HEK293 (cell line): ENCODE results near the gene THYN1.

ENCODE experiments used
- CTCF ChIA-PET: fragments of 350-600 bp; formaldehyde crosslinking; extraction: SDS; loops from one replicate; lab custom pipeline; 2021; ENCODE audit warnings: antibody characterized with exemption; lab: Yijun Ruan, JAX
- POLR2A ChIA-PET: fragments of 300-600 bp; formaldehyde crosslinking; extraction: SDS; loops from one replicate; lab custom pipeline; 2020; ENCODE audit warnings: antibody characterized with exemption, inconsistent platforms; lab: Yijun Ruan, JAX
- H3K27ac ChIP-seq: fragments of 200-500 bp; sonication (Bioruptor generic); 2 replicates; pipeline ENCODE4 v1.5.1; 2014; ENCODE audit warnings: low read depth, low read length, control low read depth, inconsistent platforms; ENCODE audit errors: extremely low read depth
- H3K36me3 ChIP-seq, 2 experiments: fragments of 200-500 bp in 1 of 2; sonication (Bioruptor generic) in 1 of 2; 1 replicate in 1 of 2; 2 replicates in 1 of 2; pipeline ENCODE4 v1.5.1; 2014 to 2017; ENCODE audit warnings: inconsistent platforms in 2 of 2, low read length in 2 of 2; ENCODE audit not compliant: control insufficient read depth in 2 of 2, insufficient read depth in 1 of 2
- H3K4me1 ChIP-seq: fragments of 200-500 bp; sonication (Bioruptor generic); 2 replicates; pipeline ENCODE4 v1.5.1; 2014; ENCODE audit warnings: mild to moderate bottlenecking, low read length, inconsistent platforms; ENCODE audit not compliant: control insufficient read depth, insufficient read depth
- H3K4me3 ChIP-seq: 2 replicates; pipeline ENCODE4 v1.5.1; 2011; ENCODE audit warnings: low read depth, mild to moderate bottlenecking, control low read depth, low read length, moderate library complexity
- H3K9me3 ChIP-seq: fragments of 200-500 bp; sonication (Bioruptor generic); 2 replicates; pipeline ENCODE4 v1.5.1; 2014; ENCODE audit warnings: low read depth, low read length, inconsistent platforms; ENCODE audit not compliant: control insufficient read depth, insufficient read depth
- ATF2 ChIP-seq: fragments of 450-650 bp; formaldehyde crosslinking; IDR thresholded peaks from 2 replicates; pipeline ENCODE4 v1.5.1; 2016; ENCODE audit warnings: missing biosample characterization, missing genetic modification characterization, low read depth
- GLIS2 ChIP-seq: fragments of 450-650 bp; formaldehyde crosslinking; IDR thresholded peaks from 2 replicates; pipeline ENCODE4 v1.5.1; 2016; ENCODE audit warnings: missing biosample characterization, missing genetic modification characterization
- OVOL3 ChIP-seq: fragments of 450-650 bp; formaldehyde crosslinking; IDR thresholded peaks from 2 replicates; pipeline ENCODE4 v1.5.1; 2016; ENCODE audit warnings: missing biosample characterization, missing genetic modification characterization
- RBAK ChIP-seq: fragments of 450-650 bp; formaldehyde crosslinking; IDR thresholded peaks from 2 replicates; pipeline ENCODE4 v1.5.1; 2016; ENCODE audit warnings: missing biosample characterization, missing genetic modification characterization
- ZNF121 ChIP-seq: fragments of 450-650 bp; formaldehyde crosslinking; IDR thresholded peaks from 2 replicates; pipeline ENCODE4 v1.5.1; 2016; ENCODE audit warnings: missing biosample characterization, missing genetic modification characterization
- ZNF138 ChIP-seq: fragments of 450-650 bp; formaldehyde crosslinking; IDR thresholded peaks from 2 replicates; pipeline ENCODE4 v1.5.1; 2016; ENCODE audit warnings: missing biosample characterization, missing genetic modification characterization, borderline replicate concordance
- ZNF155 ChIP-seq: fragments of 450-650 bp; formaldehyde crosslinking; IDR thresholded peaks from 2 replicates; pipeline ENCODE4 v1.5.1; 2016; ENCODE audit warnings: missing biosample characterization, missing genetic modification characterization
- ZNF157 ChIP-seq: fragments of 450-650 bp; formaldehyde crosslinking; IDR thresholded peaks from 2 replicates; pipeline ENCODE4 v1.5.1; 2016; ENCODE audit warnings: missing biosample characterization, missing genetic modification characterization
- ZNF266 ChIP-seq: fragments of 450-650 bp; formaldehyde crosslinking; IDR thresholded peaks from 2 replicates; pipeline ENCODE4 v1.5.1; 2016; ENCODE audit warnings: missing biosample characterization, missing genetic modification characterization, low read depth
- ZNF394 ChIP-seq: fragments of 450-650 bp; formaldehyde crosslinking; IDR thresholded peaks from 2 replicates; pipeline ENCODE4 v1.5.1; 2016; ENCODE audit warnings: missing biosample characterization, missing genetic modification characterization, mild to moderate bottlenecking, moderate library complexity, borderline replicate concordance
- ZNF423 ChIP-seq: fragments of 450-650 bp; formaldehyde crosslinking; IDR thresholded peaks from 2 replicates; pipeline ENCODE4 v1.5.1; 2016; ENCODE audit warnings: missing biosample characterization, missing genetic modification characterization
- ZNF488 ChIP-seq: fragments of 450-650 bp; formaldehyde crosslinking; IDR thresholded peaks from 2 replicates; pipeline ENCODE4 v1.5.1; 2016; ENCODE audit warnings: missing biosample characterization, missing genetic modification characterization
- ZNF501 ChIP-seq: fragments of 450-650 bp; formaldehyde crosslinking; IDR thresholded peaks from 2 replicates; pipeline ENCODE4 v1.5.1; 2016; ENCODE audit warnings: missing biosample characterization, missing genetic modification characterization
- ZNF544 ChIP-seq: fragments of 450-650 bp; formaldehyde crosslinking; IDR thresholded peaks from 2 replicates; pipeline ENCODE4 v1.5.0; 2017; ENCODE audit warnings: missing biosample characterization, missing genetic modification characterization
- ZNF560 ChIP-seq: fragments of 450-650 bp; formaldehyde crosslinking; IDR thresholded peaks from 2 replicates; pipeline ENCODE4 v1.5.1; 2017; ENCODE audit warnings: missing biosample characterization, missing genetic modification characterization, borderline replicate concordance
- ZNF561 ChIP-seq: fragments of 450-650 bp; IDR thresholded peaks from 2 replicates; pipeline ENCODE4 v1.5.1; 2018; ENCODE audit warnings: missing biosample characterization, missing genetic modification characterization, borderline replicate concordance
- ZNF596 ChIP-seq: fragments of 450-650 bp; IDR thresholded peaks from 2 replicates; pipeline ENCODE4 v1.5.0; 2018; ENCODE audit warnings: missing biosample characterization, mild to moderate bottlenecking, missing genetic modification characterization, moderate library complexity
- ZNF654 ChIP-seq: fragments of 450-650 bp; formaldehyde crosslinking; IDR thresholded peaks from 2 replicates; pipeline ENCODE4 v1.5.1; 2016; ENCODE audit warnings: low read depth, missing biosample characterization, missing genetic modification characterization
- ZNF658 ChIP-seq: fragments of 450-650 bp; formaldehyde crosslinking; IDR thresholded peaks from 2 replicates; pipeline ENCODE4; 2016; ENCODE audit warnings: missing biosample characterization, missing genetic modification characterization
- ZNF677 ChIP-seq: fragments of 450-650 bp; IDR thresholded peaks from 2 replicates; pipeline ENCODE4 v1.5.0; 2018; ENCODE audit warnings: missing biosample characterization, mild to moderate bottlenecking, missing genetic modification characterization, moderate library complexity
- ZNF791 ChIP-seq: fragments of 450-650 bp; formaldehyde crosslinking; IDR thresholded peaks from 2 replicates; pipeline ENCODE4 v1.5.1; 2016; ENCODE audit warnings: missing biosample characterization, missing genetic modification characterization
- ZNF843 ChIP-seq: fragments of 450-650 bp; formaldehyde crosslinking; IDR thresholded peaks from 2 replicates; pipeline ENCODE4 v1.5.1; 2016; ENCODE audit warnings: missing biosample characterization, missing genetic modification characterization
- TF ChIP-seq, protein P1 (sequence below): fragments of 450-650 bp; formaldehyde crosslinking; IDR thresholded peaks from 2 replicates; pipeline ENCODE4 v1.5.1; 2016; ENCODE audit warnings: missing biosample characterization, missing genetic modification characterization

The THYN1 gene

DNA sequence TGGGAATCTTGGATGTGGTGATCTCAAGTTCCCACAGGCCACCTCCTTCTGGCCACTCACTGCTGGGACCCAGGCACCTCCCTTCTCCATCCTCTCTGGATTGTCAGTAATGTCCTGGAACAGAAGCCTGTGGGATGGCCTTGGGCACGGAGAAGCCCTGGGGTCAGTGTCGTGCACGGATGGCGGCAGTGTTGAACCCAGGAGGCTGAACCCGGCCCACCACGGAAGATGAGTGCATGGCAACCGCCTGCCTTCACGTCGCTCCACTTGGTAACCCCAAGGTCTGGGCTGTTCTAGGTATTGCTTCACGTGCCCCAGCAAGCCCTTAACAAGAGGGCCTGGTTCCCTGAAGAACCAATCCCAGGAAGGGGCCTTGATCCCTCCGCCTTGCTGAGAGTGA is 7.1 kb downstream of the THYN1 start (continued):
- no peak for TF ChIP-seq ATF2 (tag by site-specific recombination)
- no peak for TF ChIP-seq ZNF423 (tag by site-specific recombination)
- TF ChIP-seq ZNF488 (tag by site-specific recombination) = no peak
- TF ChIP-seq ZNF791 = no peak
- TF ChIP-seq ZNF544 (tag by site-specific recombination) = no peak

GRCh38 chr11:134245434-134245833 is 7.7 kb downstream of the THYN1 start:
- TF ChIP-seq RBAK (tag by site-specific recombination) = no peak
- no peak for TF ChIP-seq ZNF560
- no peak for TF ChIP-seq ZNF157
- TF ChIP-seq ZNF596 = no peak
- TF ChIP-seq ZNF155 (tag by site-specific recombination) = no peak
- no peak for TF ChIP-seq ZNF561 (tag by site-specific recombination)
- peaks cover 0 to 95% of the 10 kb centered on the region in 2 experiments; a peak in 1 of 3 replicates for H3K36me3 ChIP-seq
- H3K4me1 ChIP-seq = no peaks in the 10 kb centered on the region
- H3K9me3 ChIP-seq = no peaks in the 10 kb centered on the region
- no peak overlapping the region for H3K27ac ChIP-seq
- H3K4me3 ChIP-seq = no peak overlapping the region
- POLR2A ChIA-PET = interaction anchor here (2.3 kb wide), 1 partner anchor 21 kb away, joined by 10 read pairs; the partner anchor contains the start of genes NCAPD3 and VPS26B
- CTCF ChIA-PET = interaction anchor here (0.7 to 2.2 kb wide), 2 partner anchors 20 to 176 kb away, joined by 3 to 8 read pairs; partner anchors contain the start of gene VPS26B

GRCh38 chr11:134244593-134244992 is 8.6 kb downstream of the THYN1 start:
- CTCF ChIA-PET = interaction anchor here (0.6 to 2.2 kb wide), 7 partner anchors 10 to 1794 kb away, joined by 3 to 8 read pairs (median 3); partner anchors contain the start of gene VPS26B
- TF ChIP-seq ZNF138 = no peak
- no peak for TF ChIP-seq ZNF266 (tag by site-specific recombination)
- no peak for TF ChIP-seq GLIS2 (tag by site-specific recombination)
- TF ChIP-seq ZNF121 (tag by site-specific recombination) = no peak
- TF ChIP-seq ZNF501 (tag by site-specific recombination) = no peak
- no peak for TF ChIP-seq ZNF677 (tag by site-specific recombination)
- no peak for TF ChIP-seq ZNF654 (tag by site-specific recombination)
- TF ChIP-seq ZNF658 (tag by site-specific recombination) = no peak
- TF ChIP-seq ZNF843 = no peak
- TF ChIP-seq, protein P1, sequence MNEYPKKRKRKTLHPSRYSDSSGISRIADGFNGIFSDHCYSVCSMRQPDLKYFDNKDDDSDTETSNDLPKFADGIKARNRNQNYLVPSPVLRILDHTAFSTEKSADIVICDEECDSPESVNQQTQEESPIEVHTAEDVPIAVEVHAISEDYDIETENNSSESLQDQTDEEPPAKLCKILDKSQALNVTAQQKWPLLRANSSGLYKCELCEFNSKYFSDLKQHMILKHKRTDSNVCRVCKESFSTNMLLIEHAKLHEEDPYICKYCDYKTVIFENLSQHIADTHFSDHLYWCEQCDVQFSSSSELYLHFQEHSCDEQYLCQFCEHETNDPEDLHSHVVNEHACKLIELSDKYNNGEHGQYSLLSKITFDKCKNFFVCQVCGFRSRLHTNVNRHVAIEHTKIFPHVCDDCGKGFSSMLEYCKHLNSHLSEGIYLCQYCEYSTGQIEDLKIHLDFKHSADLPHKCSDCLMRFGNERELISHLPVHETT = no peak
- TF ChIP-seq ZNF394 (tag by site-specific recombination) = no peak
- no peak for TF ChIP-seq OVOL3 (tag by site-specific recombination)
- TF ChIP-seq, all 188 proteins: peak for 0
- Histone ChIP-seq H3K9me3 (no peaks in the 10 kb centered on the region), H3K36me3 (peaks cover 0 to 95% of the 10 kb centered on the region in 2 experiments; a peak in 1 of 3 replicates), H3K27ac (no peak overlapping the region), H3K4me1 (no peaks in the 10 kb centered on the region), H3K4me3 (no peak overlapping the region)
- POLR2A ChIA-PET = interaction anchor here (0.7 to 2.3 kb wide), 2 partner anchors 9 to 20 kb away, joined by 3 to 10 read pairs; partner anchors contain the start of genes ACAD8, NCAPD3 and VPS26B
